ENCODE data around the gene TTC21A.

GRCh38 chr3:39171860-39172259 is 64.4 kb downstream of the TTC21A start:
- TF ChIP-seq ZFP37 (tag by site-specific recombination; IDR thresholded peaks at IDR 0.05) (no peak), CTCF (tag by site-specific recombination; IDR thresholded peaks at IDR 0.05) (no peak), SALL2 (tag by site-specific recombination; IDR thresholded peaks at IDR 0.05; ENCODE audit: borderline replicate concordance) (no peak), ZNF639 (tag by site-specific recombination; IDR thresholded peaks at IDR 0.05) (no peak), ZIC2 (tag by site-specific recombination; IDR thresholded peaks at IDR 0.05) (no peak), HOXA7 (CRISPR knock-in tag; IDR thresholded peaks at IDR 0.05; ENCODE audit: borderline replicate concordance) (no peak), ZNF132 (tag by site-specific recombination; IDR thresholded peaks at IDR 0.05; ENCODE audit: borderline replicate concordance) (no peak)
